Endothelial cell (in vitro differentiated cells): ENCODE results near the gene CARD16. TPM values are rescaled to one million over a fixed set of nuclear protein-coding genes. Genes with fewer than 3 reads are reported as not detected.

Source experiments
- DNase-seq: peaks from one replicate; pipeline ENCODE4 v3.0.0; 2021; ENCODE audit warnings: low spot score
- H3K27ac Mint-ChIP-seq: one replicate; pipeline ENCODE4 v1.8.0; 2021; ENCODE audit warnings: mixed read lengths, inconsistent platforms; ENCODE audit not compliant: unreplicated experiment
- H3K27me3 Mint-ChIP-seq: one replicate; pipeline ENCODE4 v1.8.0; 2021; ENCODE audit warnings: mild to moderate bottlenecking, moderate library complexity, mixed read lengths, inconsistent platforms; ENCODE audit not compliant: unreplicated experiment
- H3K36me3 Mint-ChIP-seq: one replicate; pipeline ENCODE4 v1.8.0; 2021; ENCODE audit warnings: mild to moderate bottlenecking, low read depth, mixed read lengths, inconsistent platforms; ENCODE audit not compliant: unreplicated experiment
- H3K4me1 Mint-ChIP-seq: one replicate; pipeline ENCODE4 v1.8.0; 2021; ENCODE audit warnings: mild to moderate bottlenecking, mixed read lengths, inconsistent platforms; ENCODE audit not compliant: unreplicated experiment
- H3K4me3 Mint-ChIP-seq: one replicate; pipeline ENCODE4 v1.8.0; 2021; ENCODE audit warnings: mild to moderate bottlenecking, mixed read lengths, inconsistent platforms; ENCODE audit not compliant: unreplicated experiment
- H3K9me3 Mint-ChIP-seq: one replicate; pipeline ENCODE4 v1.8.0; 2021; ENCODE audit warnings: mixed read lengths, inconsistent platforms; ENCODE audit not compliant: unreplicated experiment
- total RNA-seq: library from RNA; stranded (reverse); fragmentation: NEBNext Ultra II Directional; extraction: Animal tissue kit (Norgen Biotek cat#: 25700); gene quantifications from one replicate; pipeline ENCODE4 v1.2.1, GENCODE V29; 2021; ENCODE audit not compliant: unreplicated experiment
- TF ChIP-seq, protein P1 (sequence below): fragments of 200-600 bp; sonication (generic); IDR thresholded peaks from one replicate; pipeline ENCODE4 v1.5.0; 2021; ENCODE audit warnings: antibody characterized with exemption; ENCODE audit not compliant: unreplicated experiment

The CARD16 gene
- total RNA-seq, 1 donor from 2014 or later = not detected

GRCh38 chr11:105005451-105005845 is 39.7 kb downstream of the CARD16 start:
- TF ChIP-seq, protein P1, sequence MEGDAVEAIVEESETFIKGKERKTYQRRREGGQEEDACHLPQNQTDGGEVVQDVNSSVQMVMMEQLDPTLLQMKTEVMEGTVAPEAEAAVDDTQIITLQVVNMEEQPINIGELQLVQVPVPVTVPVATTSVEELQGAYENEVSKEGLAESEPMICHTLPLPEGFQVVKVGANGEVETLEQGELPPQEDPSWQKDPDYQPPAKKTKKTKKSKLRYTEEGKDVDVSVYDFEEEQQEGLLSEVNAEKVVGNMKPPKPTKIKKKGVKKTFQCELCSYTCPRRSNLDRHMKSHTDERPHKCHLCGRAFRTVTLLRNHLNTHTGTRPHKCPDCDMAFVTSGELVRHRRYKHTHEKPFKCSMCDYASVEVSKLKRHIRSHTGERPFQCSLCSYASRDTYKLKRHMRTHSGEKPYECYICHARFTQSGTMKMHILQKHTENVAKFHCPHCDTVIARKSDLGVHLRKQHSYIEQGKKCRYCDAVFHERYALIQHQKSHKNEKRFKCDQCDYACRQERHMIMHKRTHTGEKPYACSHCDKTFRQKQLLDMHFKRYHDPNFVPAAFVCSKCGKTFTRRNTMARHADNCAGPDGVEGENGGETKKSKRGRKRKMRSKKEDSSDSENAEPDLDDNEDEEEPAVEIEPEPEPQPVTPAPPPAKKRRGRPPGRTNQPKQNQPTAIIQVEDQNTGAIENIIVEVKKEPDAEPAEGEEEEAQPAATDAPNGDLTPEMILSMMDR = no peak
- no peaks in the 10 kb centered on the region for H3K9me3 Mint-ChIP-seq
- H3K4me3 Mint-ChIP-seq = no peak overlapping the region
- no peak for DNase-seq
- H3K27ac Mint-ChIP-seq = no peak overlapping the region
- peaks cover 2% of the 10 kb centered on the region for H3K4me1 Mint-ChIP-seq
- no peaks in the 10 kb centered on the region for H3K27me3 Mint-ChIP-seq
- no peaks in the 10 kb centered on the region for H3K36me3 Mint-ChIP-seq

GRCh38 chr11:105004021-105004420 is 41.1 kb downstream of the CARD16 start:
- Mint-ChIP-seq H3K4me1 (peaks cover 2% of the 10 kb centered on the region), H3K27me3 (no peaks in the 10 kb centered on the region), H3K36me3 (no peaks in the 10 kb centered on the region), H3K4me3 (no peak overlapping the region), H3K9me3 (no peaks in the 10 kb centered on the region), H3K27ac (no peak overlapping the region)
- no peak for DNase-seq
- TF ChIP-seq, protein P1 = no peak

DNA sequence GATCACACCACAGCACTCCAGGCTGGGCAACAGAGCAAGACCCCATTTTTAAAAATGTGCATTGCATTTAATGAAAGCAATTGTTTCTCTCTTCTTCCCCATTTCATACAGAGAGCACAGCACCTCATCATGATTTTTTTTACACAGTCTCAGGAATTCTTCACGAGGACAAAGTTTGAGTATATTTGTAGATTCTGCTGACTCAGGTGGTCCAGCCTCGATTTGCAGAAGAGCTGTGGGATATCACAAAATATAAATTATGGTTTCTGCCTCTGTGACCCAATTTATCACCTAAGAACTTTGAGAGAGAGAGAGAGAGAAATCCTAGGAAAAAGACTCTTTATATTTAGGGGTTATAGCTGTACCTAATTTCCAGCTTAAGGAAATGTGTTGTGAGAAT is 42.0 kb downstream of the CARD16 start:
- TF ChIP-seq, protein P1 = no peak
- no peaks in the 10 kb centered on the region for H3K9me3 Mint-ChIP-seq
- no peaks in the 10 kb centered on the region for H3K4me1 Mint-ChIP-seq
- DNase-seq = no peak
- H3K4me3 Mint-ChIP-seq = no peak overlapping the region
- no peak overlapping the region for H3K27ac Mint-ChIP-seq
- H3K27me3 Mint-ChIP-seq = no peaks in the 10 kb centered on the region
- H3K36me3 Mint-ChIP-seq = no peaks in the 10 kb centered on the region

- Mint-ChIP-seq H3K27me3 (no peaks in the 10 kb centered on the region), H3K36me3 (no peaks in the 10 kb centered on the region), H3K9me3 (no peaks in the 10 kb centered on the region), H3K27ac (no peak overlapping the region), H3K4me1 (no peaks in the 10 kb centered on the region), H3K4me3 (no peak overlapping the region)
- TF ChIP-seq, protein P1 = peak; percentile 41
- DNase-seq = peak; percentile 11
These were observed 44.3 kb downstream of the CARD16 start for GRCh38 chr11:105000797-105001196.

GRCh38 chr11:105000167-105000566 is 45.0 kb downstream of the CARD16 start:
- Mint-ChIP-seq H3K27me3 (no peaks in the 10 kb centered on the region), H3K9me3 (no peaks in the 10 kb centered on the region), H3K4me3 (no peak overlapping the region), H3K4me1 (no peaks in the 10 kb centered on the region), H3K27ac (no peak overlapping the region), H3K36me3 (no peaks in the 10 kb centered on the region)
- TF ChIP-seq, protein P1 = no peak
- DNase-seq = peak; percentile 8
